GM18873 (cell line): ENCODE measurements around the gene CD40.

Experiments
- ATAC-seq: cut with Tn5 transposase; IDR thresholded peaks from one replicate; pipeline ENCODE4 v1.9.1; 2021; ENCODE audit warnings: mild to moderate bottlenecking, moderate library complexity, moderate number of reproducible peaks; ENCODE audit not compliant: unreplicated experiment, low FRiP score

CD40 gene

DNA sequence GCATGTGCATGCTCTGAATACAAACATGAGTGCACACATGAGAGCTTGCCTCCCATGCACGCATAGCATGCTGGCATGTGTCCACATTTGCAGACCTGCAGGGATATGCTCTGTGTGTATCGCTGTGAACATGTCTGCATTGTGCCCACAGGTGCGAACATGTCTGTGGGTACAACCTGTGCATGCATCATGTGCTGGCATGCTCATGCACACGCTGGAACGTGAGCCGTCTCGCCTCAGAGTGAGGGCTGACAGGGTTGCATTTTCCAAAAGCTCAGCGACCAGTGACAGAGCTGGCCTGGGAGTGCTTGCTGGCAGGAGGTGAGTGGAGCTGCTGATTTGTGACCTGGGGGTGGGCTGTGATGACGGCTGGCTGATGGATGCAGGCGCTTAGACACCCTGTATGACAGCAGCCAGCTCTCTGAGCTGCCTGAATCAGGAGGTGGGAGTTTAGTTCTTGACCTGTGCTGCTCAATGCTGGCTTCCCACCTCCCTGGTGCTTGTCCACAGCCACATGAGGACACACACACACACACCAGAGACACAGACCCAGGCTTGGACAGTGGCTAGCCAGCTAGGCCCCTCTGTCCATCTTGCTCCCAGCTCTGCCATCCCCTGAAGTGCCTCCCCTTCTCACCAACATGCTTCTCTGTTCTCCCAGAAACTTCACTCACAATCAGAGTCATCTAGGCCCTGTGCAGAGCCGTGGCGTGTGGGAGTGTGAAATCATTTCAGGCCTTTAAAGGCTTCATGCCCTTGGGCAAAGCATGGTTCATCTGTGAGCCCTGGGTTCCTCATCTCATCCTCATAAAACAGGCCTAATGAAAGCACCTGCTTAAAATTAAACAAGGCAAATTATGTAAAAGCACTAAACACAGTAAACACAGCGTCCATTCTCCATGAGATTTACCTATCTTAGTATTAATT, 51.4 kb downstream of the CD40 start:
- ATAC-seq: no peak

- ATAC-seq: no peak
Measured at GRCh38 chr20:46171476-46171875, 53.4 kb downstream of the CD40 start.

- no peak for ATAC-seq
Measured at GRCh38 chr20:46171909-46172308, 53.8 kb downstream of the CD40 start.

DNA sequence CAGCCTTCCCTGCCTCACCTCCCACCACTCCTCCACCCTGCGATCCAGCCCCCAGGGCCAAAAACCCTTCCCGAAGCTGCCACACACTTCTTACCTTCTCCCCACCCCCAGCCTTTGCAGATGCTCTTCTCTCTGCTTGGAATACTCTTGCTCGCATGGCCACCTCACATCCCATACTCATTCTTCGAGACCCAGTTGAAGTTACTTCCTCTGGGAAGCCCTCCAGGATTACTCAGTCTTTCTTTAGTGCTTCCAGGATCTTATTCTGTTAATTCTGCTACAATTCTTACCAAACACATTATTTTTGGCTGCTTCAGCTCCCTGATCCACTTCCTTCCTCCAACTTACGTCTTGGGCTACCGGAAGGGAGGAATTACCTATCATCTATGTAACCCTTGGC, 54.3 kb downstream of the CD40 start:
- no peak for ATAC-seq

DNA sequence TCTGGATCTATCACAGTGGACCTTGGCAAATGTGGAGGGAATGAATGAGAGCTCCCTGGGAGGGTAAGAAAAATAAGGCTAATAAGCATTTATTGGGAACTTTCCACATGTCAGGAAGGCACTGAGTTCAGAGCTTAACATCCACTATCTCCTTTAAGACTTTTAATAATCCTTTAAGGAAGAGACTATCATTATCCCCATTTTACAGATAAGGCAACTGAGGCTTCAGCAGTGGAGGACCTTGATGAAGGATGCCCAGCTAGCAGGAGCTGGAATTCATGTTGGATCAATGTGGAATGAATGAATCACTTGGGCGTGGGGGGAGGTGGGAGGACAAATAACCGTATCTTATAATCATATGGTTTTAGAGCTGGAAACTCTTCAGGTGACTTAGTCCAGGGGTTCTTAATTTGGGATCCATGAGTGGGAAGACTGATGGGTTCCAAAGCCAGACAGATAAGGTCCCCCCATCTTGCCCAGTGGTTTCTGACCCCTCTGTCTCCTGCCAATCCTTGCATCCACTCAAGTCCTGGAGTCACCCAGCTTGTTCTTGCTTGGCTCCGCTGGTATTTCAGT, 54.9 kb downstream of the CD40 start:
- no peak for ATAC-seq

DNA sequence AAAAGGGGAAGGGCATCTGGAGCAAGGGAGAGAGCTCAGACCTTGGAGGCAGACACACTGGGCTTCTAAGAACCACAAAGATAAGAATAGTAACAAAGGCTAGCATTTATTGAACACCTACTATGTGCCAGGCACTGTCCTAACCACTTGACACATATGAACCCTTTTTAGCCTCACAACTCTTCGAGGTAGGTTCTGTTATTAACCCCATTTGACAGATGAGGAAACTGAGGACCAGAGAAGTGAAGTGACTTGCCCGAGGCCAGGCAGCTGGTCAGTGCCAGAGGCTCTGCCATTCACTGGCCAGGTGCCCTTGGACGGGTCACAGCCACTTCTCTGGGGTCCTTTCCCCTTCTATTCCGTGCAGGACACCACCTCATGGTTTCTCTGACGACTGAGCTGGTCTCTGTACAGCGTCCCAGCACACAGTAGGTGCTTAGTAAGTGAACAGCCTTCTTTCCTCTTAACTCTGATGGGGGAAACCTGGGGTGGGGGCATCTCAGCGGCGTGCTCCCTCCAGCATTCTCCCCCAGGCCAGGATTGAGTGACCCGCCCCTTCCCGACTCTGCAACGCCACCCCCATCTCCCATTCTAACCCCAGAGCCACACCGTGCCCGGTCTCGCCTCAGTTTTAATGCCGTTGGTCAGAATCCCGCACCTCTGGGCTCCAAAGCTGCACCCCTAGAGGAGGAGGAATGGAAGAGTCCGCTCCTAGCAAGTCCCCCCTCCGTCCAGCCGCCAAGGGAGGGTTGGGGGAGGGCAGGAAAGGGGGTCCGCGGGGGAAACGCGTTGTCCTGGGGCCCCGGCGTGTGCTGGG, 55.7 kb downstream of the CD40 start:
- no peak for ATAC-seq

DNA sequence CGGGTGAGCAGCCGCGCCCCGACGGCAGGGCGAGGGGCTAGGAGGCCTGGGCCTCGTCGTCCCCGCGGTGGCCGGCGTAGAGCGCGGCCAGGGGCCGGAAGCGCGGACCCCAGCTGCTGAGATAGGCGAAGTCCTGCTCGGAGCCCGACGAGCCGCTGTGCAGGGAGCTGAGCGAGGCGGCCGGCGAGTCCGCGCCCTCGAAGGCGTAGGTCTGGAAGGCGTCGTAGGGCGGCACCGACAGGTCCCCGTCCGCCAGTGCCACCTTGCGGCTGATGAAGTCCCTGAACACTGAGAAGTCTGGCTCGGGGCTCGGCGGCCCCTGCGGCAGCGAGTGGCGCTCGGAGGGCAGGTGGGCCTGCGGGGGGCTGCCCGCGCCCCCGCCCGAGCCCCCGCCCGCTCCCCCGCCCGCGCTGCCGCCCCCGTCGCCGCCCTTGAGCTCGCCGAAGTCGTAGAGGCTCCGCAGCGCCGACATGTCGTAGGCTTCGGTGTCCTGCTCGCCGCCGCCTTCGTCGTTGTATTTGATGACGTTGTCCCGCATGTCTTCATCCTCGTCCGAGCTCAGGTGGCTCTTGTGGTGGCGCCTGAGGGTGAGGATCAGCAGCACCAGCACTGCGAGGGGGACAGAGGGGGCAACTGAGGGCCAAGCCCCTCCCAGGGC, 56.5 kb downstream of the CD40 start:
- ATAC-seq: no peak

DNA sequence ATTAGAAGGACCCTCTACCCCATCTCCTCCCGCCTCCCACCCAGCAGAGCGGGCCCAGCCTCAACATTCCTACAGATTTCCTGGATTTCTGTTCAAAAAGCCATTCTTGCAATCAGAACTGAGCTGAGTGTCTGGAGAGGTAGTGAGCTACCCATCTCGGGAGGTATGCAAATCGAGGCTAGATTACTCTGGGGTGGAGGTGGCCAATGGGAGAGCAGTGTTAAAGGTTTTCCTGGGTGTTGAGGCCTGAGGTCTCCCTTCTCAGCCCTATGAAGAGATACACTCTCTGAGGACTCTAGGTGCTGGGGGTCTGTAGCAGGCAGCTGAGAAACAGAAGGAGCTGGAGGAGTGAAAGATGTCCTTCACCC, 57.0 kb downstream of the CD40 start:
- ATAC-seq: no peak

GRCh38 chr20:46176739-46177378, 58.7 kb downstream of the CD40 start:
- ATAC-seq: no peak

DNA sequence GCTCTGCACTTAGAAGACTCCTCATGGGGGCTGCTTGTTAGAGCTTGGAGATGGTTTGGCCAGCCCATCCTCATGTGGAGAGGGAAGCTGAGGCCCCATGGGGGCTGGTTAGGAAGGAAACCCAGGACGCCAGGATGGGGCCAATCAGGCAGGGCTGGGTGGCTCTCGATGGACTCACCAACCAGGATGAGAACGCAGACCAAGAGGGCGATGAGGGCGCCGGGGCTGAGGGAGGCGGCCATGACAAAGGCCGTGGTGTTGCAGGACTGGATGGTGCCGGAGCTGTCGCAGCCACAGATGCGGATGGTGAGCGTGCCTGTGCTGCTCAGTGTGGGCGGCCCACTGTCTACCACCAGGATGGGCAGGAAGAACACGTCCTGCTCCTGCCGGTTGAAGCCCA, 59.7 kb downstream of the CD40 start:
- no peak for ATAC-seq

DNA sequence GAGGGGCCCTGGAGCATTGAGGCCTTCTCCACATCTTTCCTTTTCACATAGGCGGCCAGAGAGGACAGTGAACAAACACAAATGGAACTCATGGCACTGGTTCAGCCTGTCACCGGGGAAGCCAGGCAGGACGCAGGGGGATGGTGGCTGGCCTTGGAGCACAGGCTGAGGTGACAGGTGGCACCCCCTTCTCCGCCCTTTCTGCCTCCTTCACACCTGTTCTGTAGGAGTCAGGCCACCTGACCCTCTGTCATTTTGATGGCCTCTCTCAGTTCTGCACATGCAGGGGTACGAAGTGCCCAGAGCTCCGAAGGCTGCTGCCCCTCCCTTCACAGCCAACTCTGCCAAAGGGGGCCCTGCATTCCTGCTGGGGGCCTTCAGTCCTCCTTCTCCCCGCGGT, 60.8 kb downstream of the CD40 start:
- ATAC-seq: no peak
